H9 (cell line): Measurements from ENCODE around the gene APBB2. TPM values are rescaled to one million over a fixed set of nuclear protein-coding genes. Genes with fewer than 3 reads are reported as not detected.

Experiments
- DNase-seq: peaks from one replicate; pipeline ENCODE4 v3.0.0-alpha.2; 2017
- H2AFZ ChIP-seq: one replicate; pipeline ENCODE4 v1.6.1; 2013; ENCODE audit warnings: mild to moderate bottlenecking, low read length, control low read depth, moderate library complexity
- H2AK5ac ChIP-seq: 2 replicates; pipeline ENCODE4 v1.6.1; 2013; ENCODE audit warnings: low read length, control low read depth, mixed read lengths; ENCODE audit not compliant: insufficient read length
- H2BK120ac ChIP-seq: one replicate; pipeline ENCODE4 v1.6.1; 2013; ENCODE audit warnings: low read depth, mild to moderate bottlenecking, low read length, control low read depth, inconsistent platforms; ENCODE audit not compliant: poor library complexity, severe bottlenecking
- H2BK12ac ChIP-seq: 2 replicates; pipeline ENCODE4 v1.6.1; 2013; ENCODE audit warnings: low read length, control low read depth, mixed read lengths, low read depth; ENCODE audit not compliant: insufficient read length
- H2BK15ac ChIP-seq: 2 replicates; pipeline ENCODE4 v1.6.1; 2013; ENCODE audit warnings: low read depth, low read length, control low read depth
- H2BK20ac ChIP-seq: one replicate; pipeline ENCODE4 v1.6.1; 2013; ENCODE audit warnings: low read depth, mild to moderate bottlenecking, low read length, control low read depth, inconsistent platforms; ENCODE audit not compliant: poor library complexity, severe bottlenecking
- H2BK5ac ChIP-seq: 2 replicates; pipeline ENCODE4 v1.6.1; 2013; ENCODE audit warnings: low read length, control low read depth, mixed read lengths; ENCODE audit not compliant: insufficient read length
- H3K14ac ChIP-seq: 2 replicates; pipeline ENCODE4 v1.6.1; 2013; ENCODE audit warnings: low read length, control low read depth; ENCODE audit not compliant: insufficient read depth
- H3K18ac ChIP-seq: 2 replicates; pipeline ENCODE4 v1.6.1; 2013; ENCODE audit warnings: low read depth, mild to moderate bottlenecking, mixed read lengths, low read length, control low read depth; ENCODE audit not compliant: insufficient read length
- H3K23ac ChIP-seq: 2 replicates; pipeline ENCODE4 v1.6.1; 2013; ENCODE audit warnings: low read length, control low read depth, mixed read lengths, low read depth; ENCODE audit not compliant: insufficient read length
- H3K23me2 ChIP-seq: 2 replicates; pipeline ENCODE4 v1.6.1; 2013; ENCODE audit warnings: low read depth, mild to moderate bottlenecking, mixed read lengths, low read length, control low read depth; ENCODE audit not compliant: insufficient read length, poor library complexity, severe bottlenecking
- H3K27ac ChIP-seq: 2 replicates; pipeline ENCODE4 v1.5.1; 2013; ENCODE audit warnings: low read length, control low read depth, mixed read lengths, low read depth; ENCODE audit not compliant: insufficient read length
- H3K27me3 ChIP-seq: 2 replicates; pipeline ENCODE4 v1.6.1; 2013; ENCODE audit warnings: low read length, control low read depth, inconsistent platforms; ENCODE audit not compliant: insufficient read depth
- H3K4ac ChIP-seq: 2 replicates; pipeline ENCODE4 v1.6.1; 2013; ENCODE audit warnings: low read depth, mild to moderate bottlenecking, control low read depth, inconsistent platforms, low read length, moderate library complexity
- H3K4me1 ChIP-seq: 2 replicates; pipeline ENCODE4 v1.6.1; 2013; ENCODE audit warnings: low read length, control low read depth, inconsistent platforms; ENCODE audit not compliant: insufficient read depth
- H3K4me2 ChIP-seq: 2 replicates; pipeline ENCODE4 v1.6.1; 2013; ENCODE audit warnings: low read length, control low read depth, mixed read lengths; ENCODE audit not compliant: insufficient read length, insufficient read depth
- H3K56ac ChIP-seq: 2 replicates; pipeline ENCODE4 v1.6.1; 2013; ENCODE audit warnings: low read depth, mild to moderate bottlenecking, mixed read lengths, low read length, control low read depth; ENCODE audit not compliant: insufficient read length
- H3K79me1 ChIP-seq: 2 replicates; pipeline ENCODE4 v1.6.1; 2013; ENCODE audit warnings: low read depth, mild to moderate bottlenecking, moderate library complexity, low read length, control low read depth, inconsistent platforms; ENCODE audit not compliant: insufficient read depth, poor library complexity, severe bottlenecking
- H3K79me2 ChIP-seq: 2 replicates; pipeline ENCODE4 v1.6.1; 2013; ENCODE audit warnings: low read length, control low read depth, inconsistent platforms; ENCODE audit not compliant: insufficient read depth
- H3K9ac ChIP-seq: 2 replicates; pipeline ENCODE4 v1.6.1; 2013; ENCODE audit warnings: low read length, control low read depth, mixed read lengths; ENCODE audit not compliant: insufficient read length; ENCODE audit errors: extremely low read depth
- H3K9me3 ChIP-seq: one replicate; pipeline ENCODE4 v1.6.1; 2013; ENCODE audit warnings: low read depth, low read length, inconsistent platforms; ENCODE audit not compliant: control insufficient read depth
- H3T11ph ChIP-seq: one replicate; pipeline ENCODE4 v1.6.1; 2013; ENCODE audit warnings: mild to moderate bottlenecking, low read length, control low read depth, inconsistent platforms
- H4K20me1 ChIP-seq: one replicate; pipeline ENCODE4 v1.6.1; 2013; ENCODE audit not compliant: control insufficient read depth, insufficient read length, insufficient read depth
- H4K5ac ChIP-seq: 2 replicates; pipeline ENCODE4 v1.6.1; 2013; ENCODE audit warnings: low read depth, mild to moderate bottlenecking, mixed read lengths, low read length, control low read depth; ENCODE audit not compliant: insufficient read length
- H4K8ac ChIP-seq: replicated peaks from 2 replicates; pipeline ENCODE4 v1.6.1; 2013; ENCODE audit warnings: low read length, control low read depth, mixed read lengths, low read depth; ENCODE audit not compliant: insufficient read length
- H4K91ac ChIP-seq: 2 replicates; pipeline ENCODE4 v1.6.1; 2013; ENCODE audit warnings: low read depth, mild to moderate bottlenecking, moderate library complexity, mixed read lengths, low read length, control low read depth; ENCODE audit not compliant: insufficient read length
- H3K27ac Mint-ChIP-seq, 3 experiments: 2 replicates in 2 of 3; 3 replicates in 1 of 3; pipeline ENCODE4 v1.8.0; 2020 to 2021; ENCODE audit warnings: mixed read lengths in 3 of 3, mild to moderate bottlenecking in 1 of 3, moderate library complexity in 1 of 3
- H3K27me3 Mint-ChIP-seq: 2 replicates; pipeline ENCODE4 v1.8.0; 2021; ENCODE audit warnings: low read depth, mild to moderate bottlenecking, moderate library complexity, mixed read lengths
- H3K36me3 Mint-ChIP-seq, 3 experiments: 2 replicates in 2 of 3; 3 replicates in 1 of 3; pipeline ENCODE4 v1.8.0; 2020 to 2021; ENCODE audit warnings: low read depth in 3 of 3, mixed read lengths in 3 of 3; ENCODE audit not compliant: insufficient read depth in 1 of 3
- H3K4me1 Mint-ChIP-seq, 2 experiments: 2 replicates each; pipeline ENCODE4 v1.8.0; 2020; ENCODE audit warnings: mixed read lengths in 2 of 2
- H3K4me3 Mint-ChIP-seq, 2 experiments: 2 replicates in 1 of 2; 3 replicates in 1 of 2; pipeline ENCODE4 v1.8.0; 2020 to 2021; ENCODE audit warnings: mild to moderate bottlenecking in 2 of 2, mixed read lengths in 2 of 2, moderate library complexity in 1 of 2
- H3K9me3 Mint-ChIP-seq, 2 experiments: 2 replicates in 1 of 2; 3 replicates in 1 of 2; pipeline ENCODE4 v1.8.0; 2020; ENCODE audit warnings: mild to moderate bottlenecking in 2 of 2, mixed read lengths in 2 of 2, moderate library complexity in 1 of 2
- CTCF ChIP-seq: fragments of 200-600 bp; sonication (generic); conservative IDR thresholded peaks from 3 replicates; pipeline ENCODE4 v1.8.0; 2021; ENCODE audit warnings: antibody characterized with exemption, mild to moderate bottlenecking
- WGBS: extraction: QIAGEN DNeasy Blood & Tissue Kit; methylation state at CpG from one replicate; pipeline ENCODE4 v1.1.7; 2013; ENCODE audit warnings: missing lambda C conversion rate, low lambda C conversion rate, mixed read lengths; ENCODE audit not compliant: insufficient read length; ENCODE audit errors: extremely low coverage; 5-methylcytosine and 5-hydroxymethylcytosine counted together
- total RNA-seq: library from RNA; stranded (reverse); gene quantifications from 2 replicates; pipeline ENCODE4 v1.2.1, GENCODE V29; 2021

The APBB2 gene
- total RNA-seq, 1 experiment from 2014 or later, result 39.6 TPM

- no peak overlapping the region for H3K23ac ChIP-seq
- H3K4me1 Mint-ChIP-seq, result peaks cover 23 to 25% of the 10 kb centered on the region in 2 experiments
- H4K5ac ChIP-seq, result no peak overlapping the region
- no peak overlapping the region for H2AK5ac ChIP-seq
- H3K27ac ChIP-seq, result no peak overlapping the region
- no peak overlapping the region for H3K56ac ChIP-seq
- no peak overlapping the region for H3K4ac ChIP-seq
- H3T11ph ChIP-seq, result no peak overlapping the region
- no peak overlapping the region for H3K18ac ChIP-seq
- H3K27me3 Mint-ChIP-seq, result no peaks in the 10 kb centered on the region
- H3K36me3 Mint-ChIP-seq, result peaks cover 4 to 16% (median 7%) of the 10 kb centered on the region in 3 experiments; a peak in 4 of 7 replicates
- no CpG with 5 or more reads among the region's 3 CpGs for WGBS
- no peaks in the 10 kb centered on the region for H3K23me2 ChIP-seq
- H3K4me3 Mint-ChIP-seq, result no peak overlapping the region
- H3K9me3 ChIP-seq, result no peaks in the 10 kb centered on the region
- H4K91ac ChIP-seq, result no peak overlapping the region
- H2BK15ac ChIP-seq, result no peak overlapping the region
- no peaks in the 10 kb centered on the region; the same call in 1 of the 2 replicates for H3K4me1 ChIP-seq
- no peak overlapping the region for H3K4me2 ChIP-seq
- H3K79me2 ChIP-seq, result no peaks in the 10 kb centered on the region
- no peak for DNase-seq
- no peaks in the 10 kb centered on the region for H3K79me1 ChIP-seq
- no peak overlapping the region for H2BK12ac ChIP-seq
- H3K27me3 ChIP-seq, result no peaks in the 10 kb centered on the region
- no peak overlapping the region for H2AFZ ChIP-seq
- no peak overlapping the region for H3K14ac ChIP-seq
- peak overlapping the region in 1 of 3 experiments; percentile 74; a peak in 3 of 7 replicates for H3K27ac Mint-ChIP-seq
- no peak overlapping the region for H2BK5ac ChIP-seq
- no peak overlapping the region for H4K8ac ChIP-seq
- no peak for TF ChIP-seq CTCF
- no peaks in the 10 kb centered on the region for H3K9me3 Mint-ChIP-seq
- H4K20me1 ChIP-seq, result no peaks in the 10 kb centered on the region
- no peak overlapping the region for H2BK20ac ChIP-seq
- no peak overlapping the region for H3K9ac ChIP-seq
- no peak overlapping the region for H2BK120ac ChIP-seq
Measured at GRCh38 chr4:41145571-41146078, 68.7 kb downstream of the APBB2 start.
